ENCODE data around the gene SNX24. TPM values are rescaled to one million over a fixed set of nuclear protein-coding genes. Genes with fewer than 3 reads are reported as not detected.

The SNX24 gene
- total RNA-seq: 10 to 100 TPM in 4 of 5 donors, 1 to 10 TPM in 1; 1.2 to 38.5 (median 20.1) TPM
- polyA plus RNA-seq: 10 to 100 TPM in 2 of 3 donors, 1 to 10 TPM in 1; 10.0 to 21.7 (median 19.9) TPM
- long read RNA-seq, donor 1, partial matches to known transcripts: 0 of 3 reads
- long read RNA-seq, donor 1, other reads (novel, unspliced or antisense): 0 of 3 reads
- long read RNA-seq, donor 2, partial matches to known transcripts: 0 of 2 reads
- long read RNA-seq, donor 2, other reads (novel, unspliced or antisense): 0 of 2 reads
- long read RNA-seq, donor 3, partial matches to known transcripts: 0 of 1 reads
- long read RNA-seq, donor 3, other reads (novel, unspliced or antisense): 0 of 1 reads
- long read RNA-seq, donor 4: 0 reads
- long read RNA-seq, donor 5, partial matches to known transcripts: 0 of 2 reads
- long read RNA-seq, donor 5, other reads (novel, unspliced or antisense): 0 of 2 reads
- long read RNA-seq, donor 6, transcript SNX24-201 (7 exons, 2,158 nt): major isoform, 5 of 7 reads
- long read RNA-seq, donor 6, partial matches to known transcripts: 0 of 7 reads
- long read RNA-seq, donor 6, other reads (novel, unspliced or antisense): 0 of 7 reads
- long read RNA-seq, donor 7, partial matches to known transcripts: 26 of 69 reads
- long read RNA-seq, donor 7, other reads (novel, unspliced or antisense): 42 of 69 reads
- long read RNA-seq, donor 8, partial matches to known transcripts: 7 of 11 reads
- long read RNA-seq, donor 8, other reads (novel, unspliced or antisense): 0 of 11 reads
- long read RNA-seq, donor 9, partial matches to known transcripts: 0 of 4 reads
- long read RNA-seq, donor 9, other reads (novel, unspliced or antisense): 0 of 4 reads
- long read RNA-seq, donor 10: 0 reads

GRCh38 chr5:122845229-122846050, at the start of gene SNX24:
Gene SNX24, plus strand, starts transcription at chr5:122845613. Its CDS starts 21 bp downstream, at chr5:122845634.
- H3K9me3 ChIP-seq: no peaks in the 10 kb centered on the region
- peak within 1 kb of the TSS; percentile 73 to 98 (median 97) for H3K4me3 ChIP-seq
- no peaks in the 10 kb centered on the region for H3K36me3 ChIP-seq
- H3K27ac ChIP-seq: peak within 1 kb of the TSS; percentile 91 to 98 (median 95)
- no peak for TF ChIP-seq EP300 (IDR thresholded peaks at IDR 0.05)
- TF ChIP-seq POLR2AphosphoS5 (IDR thresholded peaks at IDR 0.05): peak in 2 of 3 donors; percentile 34 to 47
- no peaks in the 10 kb centered on the region for H3K27me3 ChIP-seq
- WGBS, 5 donors: 0% methylated on average over 25 to 92 of the region's 92 CpGs
- intact Hi-C loops (cut with DNase I; ENCODE audit: low total_unique reads): loop anchor here (10.0 kb wide), 1 partner anchor 71 kb away; the partner anchor contains the start of gene SNX2
- peak; percentile 86 to 95 for DNase-seq
- peaks cover 13 to 48% (median 27%) of the 10 kb centered on the region in 4 donors for H3K4me1 ChIP-seq

GRCh38 chr5:122805481-122805880, 39.9 kb upstream of the SNX24 start:
- no peak for TF ChIP-seq POLR2A (IDR thresholded peaks at IDR 0.05)
- no peak for TF ChIP-seq POLR2AphosphoS5 (IDR thresholded peaks at IDR 0.05)
- TF ChIP-seq EP300 (IDR thresholded peaks at IDR 0.05): no peak
- TF ChIP-seq CTCF (IDR thresholded peaks at IDR 0.05): no peak
- intact Hi-C loops (cut with DNase I; ENCODE audit: low total_unique reads): no loop called here
- Histone ChIP-seq H3K4me1 (no peaks in the 10 kb centered on the region), H3K4me3 (no peak overlapping the region), H3K27ac (no peak overlapping the region), H3K9me3 (no peaks in the 10 kb centered on the region), H3K36me3 (peaks cover 9 to 86% (median 80%) of the 10 kb centered on the region in 4 donors), H3K27me3 (no peaks in the 10 kb centered on the region)
- 89 to 97% (median 96%) methylated on average over 2 of the region's 2 CpGs for WGBS, 5 donors
- DNase-seq: no peak

GRCh38 chr5:122810405-122810804, 35.0 kb upstream of the SNX24 start:
- Histone ChIP-seq H3K27ac (no peak overlapping the region), H3K36me3 (peaks cover 0 to 50% (median 39%) of the 10 kb centered on the region in 4 donors), H3K27me3 (no peaks in the 10 kb centered on the region), H3K4me3 (no peak overlapping the region), H3K9me3 (no peaks in the 10 kb centered on the region), H3K4me1 (no peaks in the 10 kb centered on the region)
- DNase-seq: no peak
- intact Hi-C loops (cut with DNase I; ENCODE audit: low total_unique reads): no loop called here
- WGBS, 5 donors: 66 to 97% (median 78%) methylated on average over 2 of the region's 2 CpGs
- TF ChIP-seq EP300 (IDR thresholded peaks at IDR 0.05): no peak
- no peak for TF ChIP-seq POLR2A (IDR thresholded peaks at IDR 0.05)
- TF ChIP-seq CTCF (IDR thresholded peaks at IDR 0.05): no peak
- no peak for TF ChIP-seq POLR2AphosphoS5 (IDR thresholded peaks at IDR 0.05)

GRCh38 chr5:122815218-122815767, 30.1 kb upstream of the SNX24 start:
- intact Hi-C loops (cut with DNase I; ENCODE audit: low total_unique reads): no loop called here
- no peaks in the 10 kb centered on the region for H3K27me3 ChIP-seq
- H3K27ac ChIP-seq: no peak overlapping the region
- no peak overlapping the region for H3K4me3 ChIP-seq
- DNase-seq: no peak
- WGBS, 5 donors: 94 to 100% (median 96%) methylated on average over 3 of the region's 3 CpGs
- peaks cover 9 to 45% (median 31%) of the 10 kb centered on the region in 4 donors for H3K36me3 ChIP-seq
- TF ChIP-seq CTCF (IDR thresholded peaks at IDR 0.05) (no peak), POLR2A (IDR thresholded peaks at IDR 0.05) (no peak), POLR2AphosphoS5 (IDR thresholded peaks at IDR 0.05) (no peak), EP300 (IDR thresholded peaks at IDR 0.05) (no peak)
- no peaks in the 10 kb centered on the region for H3K4me1 ChIP-seq
- no peaks in the 10 kb centered on the region for H3K9me3 ChIP-seq
